Esophagus squamous epithelium (tissue), 4 donors: Measurements from ENCODE around the gene SGCD.

Source experiments
- POLR2A ChIP-seq, 4 donors: fragments of 450-650 bp; IDR thresholded peaks; one replicate each; pipeline ENCODE4 v1.6.1; 2017; ENCODE audit warnings: antibody characterized with exemption in 4 of 4, mild to moderate bottlenecking in 4 of 4, moderate library complexity in 3 of 4
- TF ChIP-seq, protein P1 (sequence below), 6 experiments: fragments of 450-650 bp in 4 of 6; fragments of 200-600 bp in 2 of 6; sonication (generic) in 2 of 6; IDR thresholded peaks; one replicate each; pipeline ENCODE4 v1.5.1; 2016 to 2019; ENCODE audit warnings: antibody characterized with exemption in 6 of 6, mild to moderate bottlenecking in 4 of 6, moderate library complexity in 4 of 6

- TF ChIP-seq, protein P1, sequence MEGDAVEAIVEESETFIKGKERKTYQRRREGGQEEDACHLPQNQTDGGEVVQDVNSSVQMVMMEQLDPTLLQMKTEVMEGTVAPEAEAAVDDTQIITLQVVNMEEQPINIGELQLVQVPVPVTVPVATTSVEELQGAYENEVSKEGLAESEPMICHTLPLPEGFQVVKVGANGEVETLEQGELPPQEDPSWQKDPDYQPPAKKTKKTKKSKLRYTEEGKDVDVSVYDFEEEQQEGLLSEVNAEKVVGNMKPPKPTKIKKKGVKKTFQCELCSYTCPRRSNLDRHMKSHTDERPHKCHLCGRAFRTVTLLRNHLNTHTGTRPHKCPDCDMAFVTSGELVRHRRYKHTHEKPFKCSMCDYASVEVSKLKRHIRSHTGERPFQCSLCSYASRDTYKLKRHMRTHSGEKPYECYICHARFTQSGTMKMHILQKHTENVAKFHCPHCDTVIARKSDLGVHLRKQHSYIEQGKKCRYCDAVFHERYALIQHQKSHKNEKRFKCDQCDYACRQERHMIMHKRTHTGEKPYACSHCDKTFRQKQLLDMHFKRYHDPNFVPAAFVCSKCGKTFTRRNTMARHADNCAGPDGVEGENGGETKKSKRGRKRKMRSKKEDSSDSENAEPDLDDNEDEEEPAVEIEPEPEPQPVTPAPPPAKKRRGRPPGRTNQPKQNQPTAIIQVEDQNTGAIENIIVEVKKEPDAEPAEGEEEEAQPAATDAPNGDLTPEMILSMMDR (IDR thresholded peaks at IDR 0.05): no peak
- no peak for TF ChIP-seq POLR2A (IDR thresholded peaks at IDR 0.05)
Measured at GRCh38 chr5:156401804-156402203, 74.8 kb downstream of the SGCD start.
